Measurements from ENCODE around the gene MUC3A. TPM values are rescaled to one million over a fixed set of nuclear protein-coding genes. Genes with fewer than 3 reads are reported as not detected.

The MUC3A gene, protein sequence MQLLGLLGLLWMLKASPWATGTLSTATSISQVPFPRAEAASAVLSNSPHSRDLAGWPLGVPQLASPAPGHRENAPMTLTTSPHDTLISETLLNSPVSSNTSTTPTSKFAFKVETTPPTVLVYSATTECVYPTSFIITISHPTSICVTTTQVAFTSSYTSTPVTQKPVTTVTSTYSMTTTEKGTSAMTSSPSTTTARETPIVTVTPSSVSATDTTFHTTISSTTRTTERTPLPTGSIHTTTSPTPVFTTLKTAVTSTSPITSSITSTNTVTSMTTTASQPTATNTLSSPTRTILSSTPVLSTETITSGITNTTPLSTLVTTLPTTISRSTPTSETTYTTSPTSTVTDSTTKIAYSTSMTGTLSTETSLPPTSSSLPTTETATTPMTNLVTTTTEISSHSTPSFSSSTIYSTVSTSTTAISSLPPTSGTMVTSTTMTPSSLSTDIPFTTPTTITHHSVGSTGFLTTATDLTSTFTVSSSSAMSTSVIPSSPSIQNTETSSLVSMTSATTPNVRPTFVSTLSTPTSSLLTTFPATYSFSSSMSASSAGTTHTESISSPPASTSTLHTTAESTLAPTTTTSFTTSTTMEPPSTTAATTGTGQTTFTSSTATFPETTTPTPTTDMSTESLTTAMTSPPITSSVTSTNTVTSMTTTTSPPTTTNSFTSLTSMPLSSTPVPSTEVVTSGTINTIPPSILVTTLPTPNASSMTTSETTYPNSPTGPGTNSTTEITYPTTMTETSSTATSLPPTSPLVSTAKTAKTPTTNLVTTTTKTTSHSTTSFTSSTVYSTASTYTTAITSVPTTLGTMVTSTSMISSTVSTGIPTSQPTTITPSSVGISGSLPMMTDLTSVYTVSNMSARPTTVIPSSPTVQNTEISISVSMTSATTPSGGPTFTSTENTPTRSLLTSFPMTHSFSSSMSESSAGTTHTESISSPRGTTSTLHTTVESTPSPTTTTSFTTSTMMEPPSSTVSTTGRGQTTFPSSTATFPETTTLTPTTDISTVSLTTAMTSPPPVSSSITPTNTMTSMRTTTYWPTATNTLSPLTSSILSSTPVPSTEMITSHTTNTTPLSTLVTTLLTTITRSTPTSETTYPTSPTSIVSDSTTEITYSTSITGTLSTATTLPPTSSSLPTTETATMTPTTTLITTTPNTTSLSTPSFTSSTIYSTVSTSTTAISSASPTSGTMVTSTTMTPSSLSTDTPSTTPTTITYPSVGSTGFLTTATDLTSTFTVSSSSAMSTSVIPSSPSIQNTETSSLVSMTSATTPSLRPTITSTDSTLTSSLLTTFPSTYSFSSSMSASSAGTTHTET (N-terminal part only)
- 0.25 TPM for polyA plus RNA-seq (2013, experiment 1 of 2)
- 0.37 TPM for polyA plus RNA-seq (2013, experiment 2 of 2)

DNA sequence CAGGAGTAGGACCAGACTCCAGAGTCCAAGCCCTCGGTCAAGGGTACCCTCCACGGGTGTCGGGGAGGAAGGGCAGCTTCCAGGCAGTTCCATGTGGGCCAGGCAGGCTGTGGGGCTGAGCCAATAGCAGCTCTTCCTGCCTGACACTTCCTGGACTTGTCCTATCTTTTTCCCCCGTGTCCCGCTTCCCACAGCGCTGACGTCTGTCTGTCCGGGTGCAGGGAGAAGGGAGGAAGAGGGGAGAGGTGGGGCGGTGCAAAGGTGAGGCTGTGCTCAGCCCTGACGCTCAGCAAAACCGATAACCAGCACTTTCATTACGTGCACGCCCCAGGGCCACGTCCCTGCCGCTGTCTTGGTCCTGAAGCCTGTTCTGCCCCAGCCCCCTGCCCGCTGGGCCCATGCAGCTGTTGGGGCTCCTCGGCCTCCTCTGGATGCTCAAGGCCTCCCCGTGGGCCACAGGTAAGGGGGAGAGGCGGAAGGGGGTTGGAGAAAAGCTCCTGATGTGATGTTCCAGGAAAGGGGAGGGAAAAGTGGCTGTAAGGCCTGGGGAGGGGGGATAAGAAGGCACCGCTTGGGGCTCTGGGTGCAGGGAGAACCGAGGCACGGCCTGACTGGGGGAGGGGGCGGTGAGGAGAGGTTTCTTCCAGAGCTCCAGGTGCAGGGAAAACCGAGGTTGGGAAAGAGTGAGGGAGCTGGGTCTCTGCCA lies at the start of gene MUC3A:
MUC3A (plus strand) TSS at position 308 of the 706 bp plus-strand sequence; CDS start at position 399, 91 bp downstream.
- Histone ChIP-seq H2AFZ (ENCODE audit: low read depth, low read length) (no peak within 1 kb of the TSS), H2BK5ac (ENCODE audit: low read depth, low read length, poor library complexity, severe bottlenecking) (no peak within 1 kb of the TSS), H2AK5ac (ENCODE audit: low read length, severe bottlenecking) (no peak within 1 kb of the TSS), H3K27ac (ENCODE audit: low read length, poor library complexity, severe bottlenecking) (no peak within 1 kb of the TSS), H3K18ac (ENCODE audit: low read depth in 1 of 2, low read length in 2 of 2) (no peak within 1 kb of the TSS), H4K91ac (ENCODE audit: low read length) (no peak within 1 kb of the TSS), H2BK12ac (ENCODE audit: low read length in 2 of 2) (no peak within 1 kb of the TSS), H3K9ac (ENCODE audit: low read length) (no peak within 1 kb of the TSS), H3K27me3 (ENCODE audit: control insufficient read depth in 1 of 2, insufficient read depth in 1 of 2, low read length in 2 of 2) (peaks cover 49 to 74% of the 10 kb centered on the region in 2 experiments), H3K4me2 (ENCODE audit: low read length, poor library complexity, severe bottlenecking) (no peak within 1 kb of the TSS), H2BK120ac (ENCODE audit: low read depth, low read length) (no peak within 1 kb of the TSS), H3K79me1 (replicated peaks; ENCODE audit: low read length, poor library complexity, severe bottlenecking) (no peaks in the 10 kb centered on the region), H3K9me3 (ENCODE audit: control insufficient read depth, low read length) (peaks cover 2% of the 10 kb centered on the region), H3K4me3 (ENCODE audit: insufficient read depth in 1 of 2, low read depth in 1 of 2, low read length in 2 of 2) (no peak within 1 kb of the TSS), H3K4me1 (ENCODE audit: control insufficient read depth, insufficient read depth, low read depth, low read length) (peaks cover 4% of the 10 kb centered on the region), H4K8ac (ENCODE audit: low read length) (no peak within 1 kb of the TSS), H2BK15ac (ENCODE audit: low read depth, poor library complexity, severe bottlenecking) (no peak within 1 kb of the TSS), H3K4ac (ENCODE audit: low read depth in 1 of 2, low read length in 2 of 2) (no peak within 1 kb of the TSS), H3K23ac (ENCODE audit: low read length in 2 of 2) (no peak within 1 kb of the TSS), H3K14ac (ENCODE audit: low read length in 2 of 2) (no peak within 1 kb of the TSS), H3K36me3 (ENCODE audit: control insufficient read depth in 1 of 2, insufficient read depth in 2 of 2, low read depth in 1 of 2, low read length in 2 of 2) (no peaks in the 10 kb centered on the region)
- no peak for DNase-seq
- WGBS = 30% methylated on average over 24 of the region's 24 CpGs

- Histone ChIP-seq H3K4me2 (ENCODE audit: low read length, poor library complexity, severe bottlenecking) (no peak overlapping the region), H3K4ac (ENCODE audit: low read depth in 1 of 2, low read length in 2 of 2) (no peak overlapping the region), H2AFZ (ENCODE audit: low read depth, low read length) (no peak overlapping the region), H2BK120ac (ENCODE audit: low read depth, low read length) (no peak overlapping the region), H3K79me1 (replicated peaks; ENCODE audit: low read length, poor library complexity, severe bottlenecking) (no peaks in the 10 kb centered on the region), H3K27ac (ENCODE audit: low read length, poor library complexity, severe bottlenecking) (no peak overlapping the region), H2BK12ac (ENCODE audit: low read length in 2 of 2) (no peak overlapping the region), H4K8ac (ENCODE audit: low read length) (no peak overlapping the region), H3K18ac (ENCODE audit: low read depth in 1 of 2, low read length in 2 of 2) (no peak overlapping the region), H2BK15ac (ENCODE audit: low read depth, poor library complexity, severe bottlenecking) (no peak overlapping the region), H3K9me3 (ENCODE audit: control insufficient read depth, low read length) (no peaks in the 10 kb centered on the region), H3K4me1 (ENCODE audit: control insufficient read depth, insufficient read depth, low read depth, low read length) (peaks cover 13% of the 10 kb centered on the region), H3K23ac (ENCODE audit: low read length in 2 of 2) (no peak overlapping the region), H2BK5ac (ENCODE audit: low read depth, low read length, poor library complexity, severe bottlenecking) (no peak overlapping the region), H3K9ac (ENCODE audit: low read length) (no peak overlapping the region), H3K14ac (ENCODE audit: low read length in 2 of 2) (no peak overlapping the region), H3K27me3 (ENCODE audit: control insufficient read depth in 1 of 2, insufficient read depth in 1 of 2, low read length in 2 of 2) (peaks cover 39 to 44% of the 10 kb centered on the region in 2 experiments), H2AK5ac (ENCODE audit: low read length, severe bottlenecking) (no peak overlapping the region), H3K4me3 (ENCODE audit: insufficient read depth in 1 of 2, low read depth in 1 of 2, low read length in 2 of 2) (no peak overlapping the region), H4K91ac (ENCODE audit: low read length) (no peak overlapping the region), H3K36me3 (ENCODE audit: control insufficient read depth in 1 of 2, insufficient read depth in 2 of 2, low read depth in 1 of 2, low read length in 2 of 2) (no peaks in the 10 kb centered on the region)
- DNase-seq = no peak
- 100% methylated on average over 1 of the region's 2 CpGs for WGBS
These were observed 48.4 kb upstream of the MUC3A start for GRCh38 chr7:100900978-100901377.

- Histone ChIP-seq H2BK12ac (ENCODE audit: low read length in 2 of 2) (no peak overlapping the region), H3K18ac (ENCODE audit: low read depth in 1 of 2, low read length in 2 of 2) (no peak overlapping the region), H3K23ac (ENCODE audit: low read length in 2 of 2) (no peak overlapping the region), H2AFZ (ENCODE audit: low read depth, low read length) (no peak overlapping the region), H4K8ac (ENCODE audit: low read length) (no peak overlapping the region), H3K4me3 (ENCODE audit: insufficient read depth in 1 of 2, low read depth in 1 of 2, low read length in 2 of 2) (no peak overlapping the region), H3K4me1 (ENCODE audit: control insufficient read depth, insufficient read depth, low read depth, low read length) (peaks cover 3% of the 10 kb centered on the region), H3K79me1 (replicated peaks; ENCODE audit: low read length, poor library complexity, severe bottlenecking) (no peaks in the 10 kb centered on the region), H3K9me3 (ENCODE audit: control insufficient read depth, low read length) (peaks cover 5% of the 10 kb centered on the region), H2BK120ac (ENCODE audit: low read depth, low read length) (no peak overlapping the region), H3K27me3 (ENCODE audit: control insufficient read depth in 1 of 2, insufficient read depth in 1 of 2, low read length in 2 of 2) (peaks cover 32 to 36% of the 10 kb centered on the region in 2 experiments), H3K9ac (ENCODE audit: low read length) (no peak overlapping the region), H3K4ac (ENCODE audit: low read depth in 1 of 2, low read length in 2 of 2) (no peak overlapping the region), H2BK15ac (ENCODE audit: low read depth, poor library complexity, severe bottlenecking) (no peak overlapping the region), H2AK5ac (ENCODE audit: low read length, severe bottlenecking) (no peak overlapping the region), H3K4me2 (ENCODE audit: low read length, poor library complexity, severe bottlenecking) (no peak overlapping the region), H3K36me3 (ENCODE audit: control insufficient read depth in 1 of 2, insufficient read depth in 2 of 2, low read depth in 1 of 2, low read length in 2 of 2) (no peaks in the 10 kb centered on the region), H3K14ac (ENCODE audit: low read length in 2 of 2) (no peak overlapping the region), H2BK5ac (ENCODE audit: low read depth, low read length, poor library complexity, severe bottlenecking) (no peak overlapping the region), H3K27ac (ENCODE audit: low read length, poor library complexity, severe bottlenecking) (no peak overlapping the region), H4K91ac (ENCODE audit: low read length) (no peak overlapping the region)
- DNase-seq = no peak
- 79% methylated on average over 3 of the region's 5 CpGs for WGBS
These were observed 47.4 kb upstream of the MUC3A start for GRCh38 chr7:100901921-100902332.

Measured in mesenchymal stem cell (in vitro differentiated cells and primary cell).